A549 (cell line): ENCODE data around the gene MYO7A. TPM values are rescaled to one million over a fixed set of nuclear protein-coding genes. Genes with fewer than 3 reads are reported as not detected.

Source experiments
- ATAC-seq, 2 experiments: fragments of 200-7000 bp in 1 of 2; fragments of >200 bp in 1 of 2; cut with Nextera tagmentation in 1 of 2; cut with Tn5 transposase in 1 of 2; 3 replicates each; pipeline versions ENCODE4 v1.8.0 to v1.9.1; 2018 to 2020; ENCODE audit warnings: mild to moderate bottlenecking in 1 of 2, moderate library complexity in 1 of 2
- CTCF ChIA-PET: fragments of 300-600 bp; sonication (Branson Sonifier 250); formaldehyde crosslinking; extraction: SDS; loops from one replicate; lab custom pipeline; 2021; ENCODE audit warnings: antibody characterized with exemption, inconsistent platforms; lab: Yijun Ruan, JAX
- POLR2A ChIA-PET: fragments of 350-600 bp; formaldehyde crosslinking; extraction: SDS; loops from one replicate; lab custom pipeline; 2021; ENCODE audit warnings: antibody characterized with exemption, inconsistent platforms; lab: Yijun Ruan, JAX
- DNase-seq, 2 experiments: peaks; one replicate each; pipeline versions ENCODE4 v3.0.0 to v3.0.0-alpha.2; 2011 to 2016; ENCODE audit warnings: low read depth in 1 of 2, low spot score in 1 of 2
- FAIRE-seq: peaks from 2 replicates; lab custom pipeline; 2011; peaks lifted over from hg19 to GRCh38; lab: Jason Lieb, UNC
- H3K27ac ChIP-seq, 2 experiments: fragments of >200 bp; sonication (Bioruptor Twin); formaldehyde crosslinking; 3 replicates each; pipeline ENCODE4 v1.5.1; 2016 to 2017
- H3K4me1 ChIP-seq: fragments of >200 bp; sonication (Bioruptor Twin); formaldehyde crosslinking; 3 replicates; pipeline ENCODE4 v1.6.1; 2016
- H3K4me2 ChIP-seq: fragments of >200 bp; sonication (Bioruptor Twin); formaldehyde crosslinking; 3 replicates; pipeline ENCODE4 v1.6.1; 2016
- H3K4me3 ChIP-seq: fragments of >200 bp; sonication (Bioruptor Twin); formaldehyde crosslinking; 3 replicates; pipeline ENCODE4 v1.5.1; 2016
- H3K9me3 ChIP-seq: fragments of >200 bp; sonication (Bioruptor Twin); formaldehyde crosslinking; 3 replicates; pipeline ENCODE4 v1.6.1; 2016
- BHLHE40 ChIP-seq: IDR thresholded peaks from 2 replicates; pipeline ENCODE4 v1.6.1; 2012; ENCODE audit warnings: low read depth, low read length, inconsistent platforms
- E2F6 ChIP-seq: IDR thresholded peaks from 2 replicates; pipeline ENCODE4 v1.6.1; 2012; ENCODE audit warnings: low read depth, borderline replicate concordance
- ESRRA ChIP-seq: fragments of 150-350 bp; IDR thresholded peaks from 2 replicates; pipeline ENCODE4 v1.6.1; 2014; ENCODE audit warnings: mild to moderate bottlenecking, low read length, borderline replicate concordance
- HOXA7 ChIP-seq: fragments of 250-450 bp; sonication (Bioruptor Pico); IDR thresholded peaks from 2 replicates; pipeline ENCODE4 v1.5.0; 2020; ENCODE audit warnings: mild to moderate bottlenecking, moderate library complexity
- MAFK ChIP-seq: fragments of 450-650 bp; IDR thresholded peaks from 2 replicates; pipeline ENCODE4 v1.6.1; 2014; ENCODE audit not compliant: partially characterized antibody
- PHF8 ChIP-seq: fragments of 200-600 bp; sonication (generic); IDR thresholded peaks from 2 replicates; pipeline ENCODE4 v1.6.1; 2016; ENCODE audit warnings: low read depth, mild to moderate bottlenecking, antibody characterized with exemption, moderate library complexity, borderline replicate concordance
- RAD21 ChIP-seq, 2 experiments: fragments of >200 bp in 1 of 2; sonication (Bioruptor Twin) in 1 of 2; formaldehyde crosslinking in 1 of 2; IDR thresholded peaks in 1 of 2; conservative IDR thresholded peaks in 1 of 2; 2 replicates in 1 of 2; 3 replicates in 1 of 2; pipeline ENCODE4 v1.6.1; 2012 to 2018; ENCODE audit warnings: inconsistent platforms in 1 of 2
- RARB ChIP-seq: fragments of 250-450 bp; sonication (Bioruptor Pico); IDR thresholded peaks from 2 replicates; pipeline ENCODE4 v1.8.0; 2021; ENCODE audit warnings: mild to moderate bottlenecking, moderate library complexity
- RCOR1 ChIP-seq: fragments of 150-350 bp; IDR thresholded peaks from 2 replicates; pipeline ENCODE4 v1.6.1; 2014; ENCODE audit warnings: antibody characterized with exemption, low read length, low read depth
- RNF2 ChIP-seq: fragments of 200-600 bp; sonication (generic); IDR thresholded peaks from 2 replicates; pipeline ENCODE4 v1.6.1; 2016; ENCODE audit warnings: low read depth, mild to moderate bottlenecking, antibody characterized with exemption, moderate library complexity, borderline replicate concordance
- SMC3 ChIP-seq: fragments of >200 bp; sonication (Bioruptor Twin); formaldehyde crosslinking; IDR thresholded peaks from 3 replicates; pipeline ENCODE4 v1.6.1; 2018; ENCODE audit warnings: inconsistent platforms
- ZSCAN20 ChIP-seq: fragments of 250-450 bp; sonication (Bioruptor Pico); IDR thresholded peaks from 2 replicates; pipeline ENCODE4 v1.8.0; 2022; ENCODE audit warnings: mild to moderate bottlenecking, moderate library complexity
- WGBS: methylation state at CpG from one replicate; pipeline ENCODE4 v1.1.6; 2017; ENCODE audit errors: missing lambda C conversion rate; 5-methylcytosine and 5-hydroxymethylcytosine counted together
- polyA plus RNA-seq, 4 experiments: library from polyadenylated mRNA; depleted of rRNA in 3 of 4; stranded (reverse); fragments of >200 nt; fragmentation: RNase III in 1 of 4; extraction: RNeasy Plus Mini Kit Qiagen cat#74134 plus additional on column Dnase treatment in 1 of 4; gene quantifications; 2 replicates in 3 of 4; 3 replicates in 1 of 4; pipeline ENCODE4 v1.2.3, GENCODE V29; 2011 to 2017
- TF ChIP-seq, protein P1 (sequence below): fragments of >200 bp; sonication (Bioruptor Twin); formaldehyde crosslinking; IDR thresholded peaks from 3 replicates; pipeline ENCODE4 v1.5.1; 2016
- TF ChIP-seq, protein P2 (sequence below): fragments of 250-450 bp; sonication (Bioruptor Pico); IDR thresholded peaks from 2 replicates; pipeline ENCODE4 v1.5.0; 2021; ENCODE audit warnings: mild to moderate bottlenecking, moderate library complexity, borderline replicate concordance
- TF ChIP-seq, protein P3 (sequence below): fragments of >200 bp; sonication (Bioruptor Twin); formaldehyde crosslinking; IDR thresholded peaks from 2 replicates; pipeline ENCODE4 v1.6.1; 2016

MYO7A gene
- polyA plus RNA-seq, 2 of the 4 experiments (the other 2 are of a cell fraction) = 1.7 to 2.1 TPM

DNA sequence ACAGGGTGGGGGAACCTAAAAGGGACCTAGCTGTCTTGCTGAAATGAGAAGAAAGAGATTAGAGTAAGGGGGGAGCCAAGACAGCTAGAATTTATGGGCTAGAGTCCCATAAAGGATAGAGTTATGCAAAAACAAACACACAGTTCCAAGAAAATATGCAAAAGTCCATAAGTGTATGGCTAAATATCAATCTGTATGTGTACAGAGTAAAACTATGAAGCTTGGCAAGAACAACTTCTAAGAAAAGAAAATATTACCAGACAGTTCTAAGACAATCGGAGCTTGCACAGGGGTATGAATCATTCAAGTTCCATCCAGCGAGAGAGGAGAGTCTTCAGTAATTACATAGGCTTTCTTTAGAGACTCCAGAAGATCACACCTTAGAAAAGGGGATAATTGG is 131.6 kb downstream of the MYO7A start:
- FAIRE-seq = no peak
- H3K9me3 ChIP-seq = no peaks in the 10 kb centered on the region
- ChIA-PET CTCF (interaction anchor here (0.9 kb wide), 1 partner anchor 32 kb away, joined by 3 read pairs; no protein-coding TSS in a partner anchor), POLR2A (no interaction called here)
- ATAC-seq = no peak; a peak in 1 of 6 replicates
- WGBS = 11% methylated on average over 2 of the region's 2 CpGs
- TF ChIP-seq RAD21 (conservative IDR thresholded peaks at IDR 0.05 in 1 of 2, IDR thresholded peaks at IDR 0.05 in 1 of 2) (no peak), RNF2 (no peak), PHF8 (no peak), ESRRA (no peak)
- TF ChIP-seq, protein P1, sequence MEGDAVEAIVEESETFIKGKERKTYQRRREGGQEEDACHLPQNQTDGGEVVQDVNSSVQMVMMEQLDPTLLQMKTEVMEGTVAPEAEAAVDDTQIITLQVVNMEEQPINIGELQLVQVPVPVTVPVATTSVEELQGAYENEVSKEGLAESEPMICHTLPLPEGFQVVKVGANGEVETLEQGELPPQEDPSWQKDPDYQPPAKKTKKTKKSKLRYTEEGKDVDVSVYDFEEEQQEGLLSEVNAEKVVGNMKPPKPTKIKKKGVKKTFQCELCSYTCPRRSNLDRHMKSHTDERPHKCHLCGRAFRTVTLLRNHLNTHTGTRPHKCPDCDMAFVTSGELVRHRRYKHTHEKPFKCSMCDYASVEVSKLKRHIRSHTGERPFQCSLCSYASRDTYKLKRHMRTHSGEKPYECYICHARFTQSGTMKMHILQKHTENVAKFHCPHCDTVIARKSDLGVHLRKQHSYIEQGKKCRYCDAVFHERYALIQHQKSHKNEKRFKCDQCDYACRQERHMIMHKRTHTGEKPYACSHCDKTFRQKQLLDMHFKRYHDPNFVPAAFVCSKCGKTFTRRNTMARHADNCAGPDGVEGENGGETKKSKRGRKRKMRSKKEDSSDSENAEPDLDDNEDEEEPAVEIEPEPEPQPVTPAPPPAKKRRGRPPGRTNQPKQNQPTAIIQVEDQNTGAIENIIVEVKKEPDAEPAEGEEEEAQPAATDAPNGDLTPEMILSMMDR = no peak
- TF ChIP-seq, protein P2, sequence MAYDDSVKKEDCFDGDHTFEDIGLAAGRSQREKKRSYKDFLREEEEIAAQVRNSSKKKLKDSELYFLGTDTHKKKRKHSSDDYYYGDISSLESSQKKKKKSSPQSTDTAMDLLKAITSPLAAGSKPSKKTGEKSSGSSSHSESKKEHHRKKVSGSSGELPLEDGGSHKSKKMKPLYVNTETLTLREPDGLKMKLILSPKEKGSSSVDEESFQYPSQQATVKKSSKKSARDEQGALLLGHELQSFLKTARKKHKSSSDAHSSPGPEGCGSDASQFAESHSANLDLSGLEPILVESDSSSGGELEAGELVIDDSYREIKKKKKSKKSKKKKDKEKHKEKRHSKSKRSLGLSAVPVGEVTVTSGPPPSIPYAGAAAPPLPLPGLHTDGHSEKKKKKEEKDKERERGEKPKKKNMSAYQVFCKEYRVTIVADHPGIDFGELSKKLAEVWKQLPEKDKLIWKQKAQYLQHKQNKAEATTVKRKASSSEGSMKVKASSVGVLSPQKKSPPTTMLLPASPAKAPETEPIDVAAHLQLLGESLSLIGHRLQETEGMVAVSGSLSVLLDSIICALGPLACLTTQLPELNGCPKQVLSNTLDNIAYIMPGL = no peak
- H3K4me2 ChIP-seq = 0 out of 3 replicates have a peak overlapping the region, but pooled peaks have one; percentile 17
- no peak overlapping the region for H3K27ac ChIP-seq
- no peak for DNase-seq
- no peak overlapping the region for H3K4me3 ChIP-seq
- H3K4me1 ChIP-seq = no peaks in the 10 kb centered on the region

DNA sequence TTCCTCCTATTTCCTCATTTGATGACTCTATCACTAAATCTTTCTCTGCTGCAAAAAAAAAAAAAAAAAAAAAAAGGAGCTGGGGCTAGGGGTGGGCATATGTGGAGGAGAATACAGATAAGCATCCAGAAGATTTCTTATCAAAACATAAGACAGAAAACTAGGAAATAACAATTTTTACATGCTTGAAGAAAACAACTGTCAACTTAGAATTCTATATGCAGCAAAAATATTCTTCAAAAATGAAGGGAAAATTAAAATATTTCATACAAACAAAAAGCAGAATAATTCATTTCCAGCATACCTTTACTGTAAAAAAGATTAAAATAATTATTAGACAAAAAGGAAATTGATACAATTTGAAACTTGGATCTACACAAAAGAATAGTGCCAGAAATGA is 134.8 kb downstream of the MYO7A start:
- ATAC-seq = no peak
- DNase-seq = no peak
- no peak overlapping the region for H3K4me3 ChIP-seq
- POLR2A ChIA-PET = no interaction called here
- TF ChIP-seq HOXA7 (CRISPR knock-in tag) = no peak
- TF ChIP-seq RCOR1 = no peak
- TF ChIP-seq, protein P3, sequence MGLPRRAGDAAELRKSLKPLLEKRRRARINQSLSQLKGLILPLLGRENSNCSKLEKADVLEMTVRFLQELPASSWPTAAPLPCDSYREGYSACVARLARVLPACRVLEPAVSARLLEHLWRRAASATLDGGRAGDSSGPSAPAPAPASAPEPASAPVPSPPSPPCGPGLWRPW = no peak
- no peak for TF ChIP-seq ZSCAN20 (CRISPR knock-in tag)
- no peak for TF ChIP-seq MAFK
- TF ChIP-seq, protein P2 = no peak
- TF ChIP-seq SMC3 = no peak
- TF ChIP-seq RARB (CRISPR knock-in tag) = no peak
- TF ChIP-seq BHLHE40 = no peak
- TF ChIP-seq, protein P1 = no peak
- TF ChIP-seq E2F6 = no peak
- TF ChIP-seq, all 56 proteins: peak for 0
- CTCF ChIA-PET = interaction anchor here (1.3 kb wide), 1 partner anchor 69 kb away, joined by 3 read pairs; no protein-coding TSS in a partner anchor
- Histone ChIP-seq H3K4me2 (no peak overlapping the region), H3K9me3 (no peaks in the 10 kb centered on the region), H3K27ac (no peak overlapping the region), H3K4me1 (no peaks in the 10 kb centered on the region)
- FAIRE-seq = no peak

Other genes with a start within 250 kb of the MYO7A start
- gene B3GNT6, start 93.8 kb upstream of the MYO7A start, polyA plus RNA-seq (2011; rRNA removed) = 0.04 and 0.11 TPM in 2 replicates
- 0.04 to 0.05 TPM in 2 of 3 replicates, not detected in the other for gene B3GNT6, start 93.8 kb upstream of the MYO7A start, polyA plus RNA-seq (2017; fragmentation: RNase III; extraction: RNeasy Plus Mini Kit Qiagen cat#74134 plus additional on column Dnase treatment)
- gene CAPN5, start 61.3 kb upstream of the MYO7A start, polyA plus RNA-seq (2011; rRNA removed) = 12.9 and 16.6 TPM in 2 replicates
- 6.8 to 9.4 TPM (median 8.9 TPM) in 3 replicates for gene CAPN5, start 61.3 kb upstream of the MYO7A start, polyA plus RNA-seq (2017; fragmentation: RNase III; extraction: RNeasy Plus Mini Kit Qiagen cat#74134 plus additional on column Dnase treatment)
- gene OMP, start 25.4 kb upstream of the MYO7A start, polyA plus RNA-seq (2011; rRNA removed) = 0.34 TPM in 1 of 2 replicates, not detected in the other
- gene OMP, start 25.4 kb upstream of the MYO7A start, polyA plus RNA-seq (2017; fragmentation: RNase III; extraction: RNeasy Plus Mini Kit Qiagen cat#74134 plus additional on column Dnase treatment) = not detected in 3 replicates
- not detected in 2 replicates for gene GDPD4, start 173.4 kb downstream of the MYO7A start, polyA plus RNA-seq (2011; rRNA removed)
- not detected in 3 replicates for gene GDPD4, start 173.4 kb downstream of the MYO7A start, polyA plus RNA-seq (2017; fragmentation: RNase III; extraction: RNeasy Plus Mini Kit Qiagen cat#74134 plus additional on column Dnase treatment)